ENCODE results near the gene GSKIP. TPM values are rescaled to one million over a fixed set of nuclear protein-coding genes. Genes with fewer than 3 reads are reported as not detected.

GSKIP gene
- polyA plus RNA-seq, 1 of the 3 experiments (the other 2 are of a cell fraction): 13.6 TPM

DNA sequence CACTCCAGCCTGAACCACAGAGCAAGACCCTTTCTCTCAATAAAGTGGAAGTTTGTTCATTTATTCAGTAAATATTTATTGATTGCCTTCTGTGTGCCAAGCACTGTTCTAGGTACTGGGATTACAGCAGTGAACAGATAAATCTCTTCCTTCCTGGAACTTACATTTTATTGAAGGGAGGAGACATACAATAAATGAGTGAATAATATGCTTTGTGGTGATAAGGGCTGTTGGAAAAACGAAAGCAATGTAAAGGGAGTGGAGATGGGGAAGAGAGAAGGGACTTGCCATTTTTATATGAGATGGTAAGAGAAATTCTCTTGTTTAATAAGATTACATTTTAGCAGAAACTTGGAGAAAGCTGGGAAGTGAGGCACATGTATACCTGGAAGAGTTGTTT, 1.6 kb downstream of the GSKIP start (continued):
- TF ChIP-seq, protein P1, sequence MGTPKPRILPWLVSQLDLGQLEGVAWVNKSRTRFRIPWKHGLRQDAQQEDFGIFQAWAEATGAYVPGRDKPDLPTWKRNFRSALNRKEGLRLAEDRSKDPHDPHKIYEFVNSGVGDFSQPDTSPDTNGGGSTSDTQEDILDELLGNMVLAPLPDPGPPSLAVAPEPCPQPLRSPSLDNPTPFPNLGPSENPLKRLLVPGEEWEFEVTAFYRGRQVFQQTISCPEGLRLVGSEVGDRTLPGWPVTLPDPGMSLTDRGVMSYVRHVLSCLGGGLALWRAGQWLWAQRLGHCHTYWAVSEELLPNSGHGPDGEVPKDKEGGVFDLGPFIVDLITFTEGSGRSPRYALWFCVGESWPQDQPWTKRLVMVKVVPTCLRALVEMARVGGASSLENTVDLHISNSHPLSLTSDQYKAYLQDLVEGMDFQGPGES (IDR thresholded peaks at IDR 0.05; ENCODE audit: low read depth, low read length): no peak
- TF ChIP-seq SIN3A (IDR thresholded peaks at IDR 0.05; ENCODE audit: borderline replicate concordance, low read depth, low read length): no peak
- no peak for TF ChIP-seq GABPA (IDR thresholded peaks at IDR 0.05; ENCODE audit: low read depth)
- no peak for TF ChIP-seq RXRA (IDR thresholded peaks at IDR 0.05; ENCODE audit: borderline replicate concordance, low read depth)
- no peak for TF ChIP-seq RFX5 (IDR thresholded peaks at IDR 0.05; ENCODE audit: low read length)
- no peak for TF ChIP-seq GATA2 (CRISPR knock-in tag; IDR thresholded peaks at IDR 0.05)
- no peak for TF ChIP-seq NFIC (IDR thresholded peaks at IDR 0.05; ENCODE audit: borderline replicate concordance)
- TF ChIP-seq ELF1 (IDR thresholded peaks at IDR 0.05): no peak
- TF ChIP-seq, protein P2, sequence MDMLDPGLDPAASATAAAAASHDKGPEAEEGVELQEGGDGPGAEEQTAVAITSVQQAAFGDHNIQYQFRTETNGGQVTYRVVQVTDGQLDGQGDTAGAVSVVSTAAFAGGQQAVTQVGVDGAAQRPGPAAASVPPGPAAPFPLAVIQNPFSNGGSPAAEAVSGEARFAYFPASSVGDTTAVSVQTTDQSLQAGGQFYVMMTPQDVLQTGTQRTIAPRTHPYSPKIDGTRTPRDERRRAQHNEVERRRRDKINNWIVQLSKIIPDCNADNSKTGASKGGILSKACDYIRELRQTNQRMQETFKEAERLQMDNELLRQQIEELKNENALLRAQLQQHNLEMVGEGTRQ (IDR thresholded peaks at IDR 0.05; ENCODE audit: borderline replicate concordance, low read depth, low read length): no peak
- no peak for TF ChIP-seq MXI1 (IDR thresholded peaks at IDR 0.05; ENCODE audit: low read depth, low read length)
- TF ChIP-seq SMC3 (IDR thresholded peaks at IDR 0.05; ENCODE audit: low read depth, low read length): no peak
- TF ChIP-seq EP300 (IDR thresholded peaks at IDR 0.05; ENCODE audit: borderline replicate concordance in 1 of 2, low read depth in 1 of 2, low read length in 1 of 2): no peak
- no peak for TF ChIP-seq POLR2AphosphoS5 (IDR thresholded peaks at IDR 0.05; ENCODE audit: low read depth, low read length)
- TF ChIP-seq RCOR1 (IDR thresholded peaks at IDR 0.05; ENCODE audit: low read length): no peak
- TF ChIP-seq, protein P3, sequence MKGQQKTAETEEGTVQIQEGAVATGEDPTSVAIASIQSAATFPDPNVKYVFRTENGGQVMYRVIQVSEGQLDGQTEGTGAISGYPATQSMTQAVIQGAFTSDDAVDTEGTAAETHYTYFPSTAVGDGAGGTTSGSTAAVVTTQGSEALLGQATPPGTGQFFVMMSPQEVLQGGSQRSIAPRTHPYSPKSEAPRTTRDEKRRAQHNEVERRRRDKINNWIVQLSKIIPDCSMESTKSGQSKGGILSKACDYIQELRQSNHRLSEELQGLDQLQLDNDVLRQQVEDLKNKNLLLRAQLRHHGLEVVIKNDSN (IDR thresholded peaks at IDR 0.05; ENCODE audit: borderline replicate concordance, low read depth): no peak

DNA sequence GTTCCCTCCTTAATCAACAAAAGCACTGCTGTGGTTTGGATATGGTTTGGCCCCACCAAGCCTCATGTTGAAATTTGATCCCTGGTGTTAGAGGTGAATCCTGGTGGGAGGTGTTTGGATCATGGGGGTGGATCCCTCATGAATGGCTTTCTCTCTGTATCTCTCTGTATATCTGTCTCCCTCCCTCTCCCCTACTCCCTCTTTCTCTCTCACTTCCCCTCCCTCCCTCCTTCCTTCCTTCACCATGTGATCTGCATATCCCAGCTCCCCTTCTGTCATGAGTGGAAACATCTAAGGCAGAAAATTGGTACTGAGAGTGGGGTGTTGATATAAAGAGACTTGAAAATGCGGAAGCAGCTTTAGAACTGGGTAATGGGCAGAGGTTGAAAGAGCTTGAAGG, 5.2 kb downstream of the GSKIP start:
- WGBS (ENCODE audit: low lambda C conversion rate): 97% methylated on average over 1 of the region's 1 CpG
- Histone ChIP-seq H3K9me2 (no peaks in the 10 kb centered on the region), H3K4me1 (ENCODE audit: control insufficient read depth in 1 of 2, insufficient read depth in 2 of 2, low read depth in 1 of 2, low read length in 1 of 2) (peaks cover 0 to 18% of the 10 kb centered on the region in 2 experiments; a peak in 2 of 4 replicates), H3K36me3 (replicated peaks in 1 of 2; ENCODE audit: control insufficient read depth in 1 of 2, insufficient read depth in 2 of 2, low read length in 1 of 2) (no peaks in the 10 kb centered on the region), H3F3A (replicated peaks; ENCODE audit: insufficient read depth) (no peaks in the 10 kb centered on the region), H3K27ac (ENCODE audit: low read depth in 2 of 2, low read length in 1 of 2) (no peak overlapping the region), H2AFZ (ENCODE audit: low read depth) (no peak overlapping the region), H3K27me3 (ENCODE audit: insufficient read depth) (no peaks in the 10 kb centered on the region), H4K20me1 (ENCODE audit: insufficient read depth) (peaks cover 8% of the 10 kb centered on the region), H3K9me3 (no peaks in the 10 kb centered on the region), H3K4me3 (ENCODE audit: low read depth in 2 of 2, low read length in 1 of 2) (no peak overlapping the region), H3K4me2 (no peak overlapping the region), H3K9ac (no peak overlapping the region), H3K79me2 (ENCODE audit: insufficient read depth) (peaks cover 87% of the 10 kb centered on the region)
- ChIA-PET POLR2A (no interaction called here), CTCF (interaction anchor here (1.0 kb wide), 1 partner anchor 11 kb away, joined by 4 read pairs; no protein-coding TSS in a partner anchor)
- no peak for DNase-seq
- TF ChIP-seq YY1 (IDR thresholded peaks at IDR 0.05; ENCODE audit: low read depth): no peak
- TF ChIP-seq, protein P4, sequence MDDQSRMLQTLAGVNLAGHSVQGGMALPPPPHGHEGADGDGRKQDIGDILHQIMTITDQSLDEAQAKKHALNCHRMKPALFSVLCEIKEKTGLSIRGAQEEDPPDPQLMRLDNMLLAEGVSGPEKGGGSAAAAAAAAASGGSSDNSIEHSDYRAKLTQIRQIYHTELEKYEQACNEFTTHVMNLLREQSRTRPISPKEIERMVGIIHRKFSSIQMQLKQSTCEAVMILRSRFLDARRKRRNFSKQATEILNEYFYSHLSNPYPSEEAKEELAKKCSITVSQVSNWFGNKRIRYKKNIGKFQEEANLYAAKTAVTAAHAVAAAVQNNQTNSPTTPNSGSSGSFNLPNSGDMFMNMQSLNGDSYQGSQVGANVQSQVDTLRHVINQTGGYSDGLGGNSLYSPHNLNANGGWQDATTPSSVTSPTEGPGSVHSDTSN (IDR thresholded peaks at IDR 0.05): no peak
- no peak for TF ChIP-seq EP300 (IDR thresholded peaks at IDR 0.05; ENCODE audit: borderline replicate concordance in 1 of 2, low read depth in 1 of 2, low read length in 1 of 2)
- TF ChIP-seq FOXJ3 (CRISPR knock-in tag; IDR thresholded peaks at IDR 0.05): no peak
- TF ChIP-seq, protein P1 (IDR thresholded peaks at IDR 0.05; ENCODE audit: low read depth, low read length): no peak
- TF ChIP-seq NRF1 (IDR thresholded peaks at IDR 0.05; ENCODE audit: low read depth, low read length): no peak
- TF ChIP-seq, protein P3 (IDR thresholded peaks at IDR 0.05; ENCODE audit: borderline replicate concordance, low read depth): no peak
- no peak for TF ChIP-seq POLR2AphosphoS5 (IDR thresholded peaks at IDR 0.05; ENCODE audit: low read depth, low read length)
- no peak for TF ChIP-seq RCOR1 (IDR thresholded peaks at IDR 0.05; ENCODE audit: low read length)
- TF ChIP-seq GABPA (IDR thresholded peaks at IDR 0.05; ENCODE audit: low read depth): no peak
- no peak for TF ChIP-seq TAF1 (IDR thresholded peaks at IDR 0.05; ENCODE audit: borderline replicate concordance, low read depth, low read length)
- TF ChIP-seq, protein P5, sequence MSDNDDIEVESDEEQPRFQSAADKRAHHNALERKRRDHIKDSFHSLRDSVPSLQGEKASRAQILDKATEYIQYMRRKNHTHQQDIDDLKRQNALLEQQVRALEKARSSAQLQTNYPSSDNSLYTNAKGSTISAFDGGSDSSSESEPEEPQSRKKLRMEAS (IDR thresholded peaks at IDR 0.05; ENCODE audit: low read depth): no peak
- TF ChIP-seq, protein P2 (IDR thresholded peaks at IDR 0.05; ENCODE audit: borderline replicate concordance, low read depth, low read length): no peak
